GM23248 (cell line): ENCODE results near the gene NEDD4L.

Source experiments
- EZH2 ChIP-seq: fragments of 200-600 bp; sonication (generic); IDR thresholded peaks from 2 replicates; pipeline ENCODE4 v1.6.1; 2018; ENCODE audit warnings: antibody characterized with exemption, mild to moderate bottlenecking; ENCODE audit not compliant: insufficient read depth, poor library complexity, severe bottlenecking
- EZH2phosphoT487 ChIP-seq: fragments of 200-600 bp; sonication (generic); IDR thresholded peaks from 2 replicates; pipeline ENCODE4 v1.6.1; 2018; ENCODE audit warnings: antibody characterized with exemption, moderate library complexity, mild to moderate bottlenecking, low read depth; ENCODE audit not compliant: insufficient read depth

GRCh38 chr18:58215011-58215410, 171.0 kb downstream of the NEDD4L start:
- TF ChIP-seq EZH2phosphoT487 (no peak), EZH2 (no peak)
